Measurements from ENCODE around the gene CD99.

DNA sequence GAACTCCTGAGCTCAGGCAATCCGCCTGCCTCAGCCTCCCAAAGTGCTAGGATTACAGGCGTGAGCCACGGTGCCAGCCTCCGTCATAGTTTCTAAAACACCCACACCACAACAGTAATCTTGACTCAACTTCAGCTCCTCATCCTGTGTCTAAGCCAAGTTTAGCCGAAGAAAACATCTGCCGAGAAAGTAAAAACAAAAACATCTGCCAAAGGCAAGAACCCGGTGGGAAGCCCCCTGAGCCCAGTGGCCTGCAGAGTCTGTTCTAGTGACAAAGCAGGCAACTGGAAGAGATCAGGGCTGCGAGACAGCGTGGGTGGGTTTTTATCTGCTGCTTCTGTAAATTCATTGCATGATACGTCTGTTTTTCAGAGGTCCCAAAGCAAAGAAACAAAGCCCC is 26.6 kb upstream of the CD99 start:
- TF ChIP-seq, protein P1, sequence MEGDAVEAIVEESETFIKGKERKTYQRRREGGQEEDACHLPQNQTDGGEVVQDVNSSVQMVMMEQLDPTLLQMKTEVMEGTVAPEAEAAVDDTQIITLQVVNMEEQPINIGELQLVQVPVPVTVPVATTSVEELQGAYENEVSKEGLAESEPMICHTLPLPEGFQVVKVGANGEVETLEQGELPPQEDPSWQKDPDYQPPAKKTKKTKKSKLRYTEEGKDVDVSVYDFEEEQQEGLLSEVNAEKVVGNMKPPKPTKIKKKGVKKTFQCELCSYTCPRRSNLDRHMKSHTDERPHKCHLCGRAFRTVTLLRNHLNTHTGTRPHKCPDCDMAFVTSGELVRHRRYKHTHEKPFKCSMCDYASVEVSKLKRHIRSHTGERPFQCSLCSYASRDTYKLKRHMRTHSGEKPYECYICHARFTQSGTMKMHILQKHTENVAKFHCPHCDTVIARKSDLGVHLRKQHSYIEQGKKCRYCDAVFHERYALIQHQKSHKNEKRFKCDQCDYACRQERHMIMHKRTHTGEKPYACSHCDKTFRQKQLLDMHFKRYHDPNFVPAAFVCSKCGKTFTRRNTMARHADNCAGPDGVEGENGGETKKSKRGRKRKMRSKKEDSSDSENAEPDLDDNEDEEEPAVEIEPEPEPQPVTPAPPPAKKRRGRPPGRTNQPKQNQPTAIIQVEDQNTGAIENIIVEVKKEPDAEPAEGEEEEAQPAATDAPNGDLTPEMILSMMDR (IDR thresholded peaks at IDR 0.05) = no peak
- TF ChIP-seq POLR2A (IDR thresholded peaks at IDR 0.05) = no peak
